PC-9 (cell line): ENCODE results near the gene ATP13A3. TPM values are rescaled to one million over a fixed set of nuclear protein-coding genes. Genes with fewer than 3 reads are reported as not detected.

Source experiments
- BruUV-seq: library from RNA; stranded (reverse); fragments of 400-500 nt; replicated peaks from 2 replicates; lab custom pipeline; 2021; lab: Mats Ljungman, UMichigan
- CTCF ChIA-PET: fragments of 300-600 bp; sonication (Branson Sonifier 250); formaldehyde crosslinking; loops from one replicate; lab custom pipeline; 2022; ENCODE audit warnings: antibody characterized with exemption; lab: Charles Lee
- POLR2A ChIA-PET: fragments of 300-600 bp; sonication (Branson Sonifier 250); formaldehyde crosslinking; loops from one replicate; lab custom pipeline; 2022; ENCODE audit warnings: antibody characterized with exemption; ENCODE audit not compliant: unreplicated experiment; lab: Charles Lee
- DNase-seq, 2 experiments: peaks; one replicate each; pipeline versions ENCODE4 v3.0.0 to v3.0.0-alpha.2; 2015 to 2022; ENCODE audit warnings: mixed read lengths in 1 of 2
- H2AFZ ChIP-seq: fragments of 200-600 bp; sonication (generic); 2 replicates; pipeline ENCODE4 v1.8.1; 2017; ENCODE audit warnings: antibody characterized with exemption
- H3F3A ChIP-seq: fragments of 200-600 bp; sonication (generic); 2 replicates; pipeline ENCODE4 v1.8.1; 2017; ENCODE audit warnings: antibody characterized with exemption, mild to moderate bottlenecking, low read depth; ENCODE audit not compliant: insufficient read depth
- H3K27ac ChIP-seq: fragments of 200-600 bp; sonication (generic); 2 replicates; pipeline ENCODE4 v1.6.1; 2016; ENCODE audit warnings: mixed run types
- H3K27me3 ChIP-seq: fragments of 200-600 bp; sonication (generic); 2 replicates; pipeline ENCODE4 v1.6.1; 2016; ENCODE audit warnings: low read depth, mixed run types; ENCODE audit not compliant: insufficient read depth
- H3K36me3 ChIP-seq: fragments of 200-600 bp; sonication (generic); 2 replicates; pipeline ENCODE4 v1.6.1; 2016; ENCODE audit warnings: low read depth, mixed run types
- H3K4me1 ChIP-seq: fragments of 200-600 bp; sonication (generic); replicated peaks from 2 replicates; pipeline ENCODE4 v1.6.1; 2016; ENCODE audit warnings: mixed run types; ENCODE audit not compliant: insufficient read depth
- H3K4me2 ChIP-seq: fragments of 200-600 bp; sonication (generic); 2 replicates; pipeline ENCODE4 v1.6.1; 2017; ENCODE audit warnings: mixed run types
- H3K4me3 ChIP-seq: fragments of 200-600 bp; sonication (generic); 2 replicates; pipeline ENCODE4 v1.6.1; 2016; ENCODE audit warnings: mixed run types
- H3K79me2 ChIP-seq: fragments of 200-600 bp; sonication (generic); 2 replicates; pipeline ENCODE4 v1.6.1; 2017; ENCODE audit warnings: low read depth, mixed run types
- H3K9me2 ChIP-seq: fragments of 200-600 bp; sonication (generic); 2 replicates; pipeline ENCODE4 v1.8.1; 2017; ENCODE audit warnings: mild to moderate bottlenecking; ENCODE audit not compliant: insufficient read depth
- H3K9me3 ChIP-seq: fragments of 200-600 bp; sonication (generic); 2 replicates; pipeline ENCODE4 v1.8.1; 2016; ENCODE audit warnings: low read depth; ENCODE audit not compliant: insufficient read depth
- H4K20me1 ChIP-seq: fragments of 200-600 bp; sonication (generic); 2 replicates; pipeline ENCODE4 v1.8.1; 2017; ENCODE audit not compliant: insufficient read depth
- CTCF ChIP-seq: fragments of 200-600 bp; sonication (generic); conservative IDR thresholded peaks from 2 replicates; pipeline ENCODE4 v1.6.1; 2017; ENCODE audit warnings: mixed run types, antibody characterized with exemption, mild to moderate bottlenecking, moderate library complexity
- EZH2 ChIP-seq: fragments of 200-600 bp; sonication (generic); IDR thresholded peaks from 2 replicates; pipeline ENCODE4 v1.8.0; 2017; ENCODE audit warnings: antibody characterized with exemption, low read depth
- intact Hi-C: fragments of 100-400 bp; cut with micrococcal nuclease; formaldehyde crosslinking; loops from one replicate; pipeline ENCODE4 v1.10.0; 2022; ENCODE audit not compliant: unreplicated experiment
- total RNA-seq: library from RNA; stranded (reverse); gene quantifications from 2 replicates; pipeline ENCODE4 v1.2.3, GENCODE V29; 2021

ATP13A3 gene
- total RNA-seq, 1 experiment from 2014 or later: 242 TPM

GRCh38 chr3:194387276-194387675 is 99.5 kb downstream of the ATP13A3 start:
- Histone ChIP-seq H2AFZ (no peak overlapping the region), H3K4me2 (no peak overlapping the region), H3K79me2 (no peaks in the 10 kb centered on the region), H3K36me3 (no peaks in the 10 kb centered on the region), H4K20me1 (no peaks in the 10 kb centered on the region), H3K4me3 (no peak overlapping the region), H3F3A (no peaks in the 10 kb centered on the region), H3K9me3 (peaks cover 10% of the 10 kb centered on the region; the same call in 1 of the 2 replicates), H3K4me1 (no peaks in the 10 kb centered on the region), H3K27me3 (peaks cover 31% of the 10 kb centered on the region; the same call in 1 of the 2 replicates), H3K9me2 (no peaks in the 10 kb centered on the region), H3K27ac (no peak overlapping the region)
- POLR2A ChIA-PET: interaction anchor here (0.7 kb wide), 1 partner anchor 13 kb away, joined by 3 read pairs; no protein-coding TSS in a partner anchor
- no peak for DNase-seq
- CTCF ChIA-PET: interaction anchor here (1.1 kb wide), 1 partner anchor 43 kb away, joined by 3 read pairs; no protein-coding TSS in a partner anchor
- intact Hi-C loops: no loop called here
- TF ChIP-seq CTCF (no peak), EZH2 (no peak)
- BruUV-seq: no TSS peak

GRCh38 chr3:194386648-194387047 is 100.2 kb downstream of the ATP13A3 start:
- no peak for DNase-seq
- no TSS peak for BruUV-seq
- ChIA-PET POLR2A (interaction anchor here (0.7 kb wide), 1 partner anchor 13 kb away, joined by 3 read pairs; no protein-coding TSS in a partner anchor), CTCF (no interaction called here)
- Histone ChIP-seq H3K4me1 (no peaks in the 10 kb centered on the region), H3K4me2 (no peak overlapping the region), H3K27ac (no peak overlapping the region), H2AFZ (no peak overlapping the region), H3F3A (no peaks in the 10 kb centered on the region), H3K4me3 (no peak overlapping the region), H3K27me3 (peaks cover 31% of the 10 kb centered on the region; the same call in 1 of the 2 replicates), H4K20me1 (no peaks in the 10 kb centered on the region), H3K36me3 (no peaks in the 10 kb centered on the region), H3K9me2 (no peaks in the 10 kb centered on the region), H3K79me2 (no peaks in the 10 kb centered on the region), H3K9me3 (peaks cover 10% of the 10 kb centered on the region; the same call in 1 of the 2 replicates)
- intact Hi-C loops: no loop called here
- no peak for TF ChIP-seq EZH2
- no peak for TF ChIP-seq CTCF

GRCh38 chr3:194386066-194386465 is 100.7 kb downstream of the ATP13A3 start:
- Histone ChIP-seq H3K4me2 (no peak overlapping the region), H3K4me3 (no peak overlapping the region), H3F3A (no peaks in the 10 kb centered on the region), H3K79me2 (no peaks in the 10 kb centered on the region), H3K4me1 (no peaks in the 10 kb centered on the region), H4K20me1 (no peaks in the 10 kb centered on the region), H3K9me3 (peaks cover 10% of the 10 kb centered on the region; the same call in 1 of the 2 replicates), H2AFZ (no peak overlapping the region), H3K27me3 (peaks cover 27% of the 10 kb centered on the region; the same call in 1 of the 2 replicates), H3K27ac (no peak overlapping the region), H3K36me3 (no peaks in the 10 kb centered on the region), H3K9me2 (no peaks in the 10 kb centered on the region)
- intact Hi-C loops: no loop called here
- TF ChIP-seq CTCF: no peak
- no peak for TF ChIP-seq EZH2
- POLR2A ChIA-PET: no interaction called here
- BruUV-seq: no TSS peak
- CTCF ChIA-PET: no interaction called here
- DNase-seq: no peak
